ENCODE data around the gene TMEM89.

TMEM89 gene

DNA sequence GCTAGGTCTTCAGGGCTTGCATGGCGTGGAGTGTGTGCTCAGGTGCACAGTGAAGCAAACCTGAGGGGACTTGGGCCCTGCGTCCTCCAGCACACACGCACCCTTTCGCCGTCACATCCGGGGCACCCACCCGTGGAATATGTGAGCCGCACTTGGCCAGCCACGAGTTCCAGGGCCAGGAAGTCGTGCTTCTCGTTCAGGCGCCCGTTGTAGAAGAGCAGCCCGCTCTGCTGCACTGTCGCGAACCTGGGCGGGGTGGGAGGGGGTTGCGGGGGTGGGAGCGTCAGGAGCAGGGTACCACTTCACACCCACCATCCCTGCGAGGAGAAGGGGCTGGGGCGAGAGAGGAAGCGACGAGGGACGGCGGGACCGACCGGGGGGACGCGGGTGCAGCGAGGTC, 34.0 kb upstream of the TMEM89 start:
- Histone ChIP-seq H3K4me1 (ENCODE audit: control insufficient read depth in 1 of 2, insufficient read depth in 1 of 2, low read depth in 1 of 2, low read length in 1 of 2) (peaks cover 16 to 20% of the 10 kb centered on the region in 2 experiments), H3K27me3 (peaks cover 63% of the 10 kb centered on the region), H3K27ac (no peak overlapping the region), H3K4me3 (ENCODE audit: low read depth in 1 of 2, low read length in 1 of 2) (peak overlapping the region; percentile 61 to 74), H3K9me3 (no peaks in the 10 kb centered on the region), H3K36me3 (no peaks in the 10 kb centered on the region)
- TF ChIP-seq, protein P1, sequence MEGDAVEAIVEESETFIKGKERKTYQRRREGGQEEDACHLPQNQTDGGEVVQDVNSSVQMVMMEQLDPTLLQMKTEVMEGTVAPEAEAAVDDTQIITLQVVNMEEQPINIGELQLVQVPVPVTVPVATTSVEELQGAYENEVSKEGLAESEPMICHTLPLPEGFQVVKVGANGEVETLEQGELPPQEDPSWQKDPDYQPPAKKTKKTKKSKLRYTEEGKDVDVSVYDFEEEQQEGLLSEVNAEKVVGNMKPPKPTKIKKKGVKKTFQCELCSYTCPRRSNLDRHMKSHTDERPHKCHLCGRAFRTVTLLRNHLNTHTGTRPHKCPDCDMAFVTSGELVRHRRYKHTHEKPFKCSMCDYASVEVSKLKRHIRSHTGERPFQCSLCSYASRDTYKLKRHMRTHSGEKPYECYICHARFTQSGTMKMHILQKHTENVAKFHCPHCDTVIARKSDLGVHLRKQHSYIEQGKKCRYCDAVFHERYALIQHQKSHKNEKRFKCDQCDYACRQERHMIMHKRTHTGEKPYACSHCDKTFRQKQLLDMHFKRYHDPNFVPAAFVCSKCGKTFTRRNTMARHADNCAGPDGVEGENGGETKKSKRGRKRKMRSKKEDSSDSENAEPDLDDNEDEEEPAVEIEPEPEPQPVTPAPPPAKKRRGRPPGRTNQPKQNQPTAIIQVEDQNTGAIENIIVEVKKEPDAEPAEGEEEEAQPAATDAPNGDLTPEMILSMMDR (IDR thresholded peaks at IDR 0.05): no peak

- TF ChIP-seq, protein P1 (IDR thresholded peaks at IDR 0.05): no peak
- H3K27me3 ChIP-seq: peaks cover 57% of the 10 kb centered on the region
- H3K27ac ChIP-seq: no peak overlapping the region
- H3K9me3 ChIP-seq: no peaks in the 10 kb centered on the region
- no peaks in the 10 kb centered on the region for H3K36me3 ChIP-seq
- H3K4me3 ChIP-seq (ENCODE audit: low read depth in 1 of 2, low read length in 1 of 2): no peak overlapping the region
- H3K4me1 ChIP-seq (ENCODE audit: control insufficient read depth in 1 of 2, insufficient read depth in 1 of 2, low read depth in 1 of 2, low read length in 1 of 2): peaks cover 16 to 20% of the 10 kb centered on the region in 2 experiments
Observed at GRCh38 chr3:48655063-48655462, 33.5 kb upstream of the TMEM89 start.

GRCh38 chr3:48652923-48653715, 31.6 kb upstream of the TMEM89 start:
- Histone ChIP-seq H3K9me3 (no peaks in the 10 kb centered on the region), H3K4me3 (ENCODE audit: low read depth in 1 of 2, low read length in 1 of 2) (no peak overlapping the region), H3K27ac (no peak overlapping the region), H3K27me3 (peaks cover 38% of the 10 kb centered on the region), H3K4me1 (ENCODE audit: control insufficient read depth in 1 of 2, insufficient read depth in 1 of 2, low read depth in 1 of 2, low read length in 1 of 2) (peaks cover 16 to 20% of the 10 kb centered on the region in 2 experiments), H3K36me3 (no peaks in the 10 kb centered on the region)
- TF ChIP-seq, protein P1 (IDR thresholded peaks at IDR 0.05): no peak

GRCh38 chr3:48651771-48652170, 30.2 kb upstream of the TMEM89 start:
- TF ChIP-seq, protein P1 (IDR thresholded peaks at IDR 0.05): no peak
- H3K36me3 ChIP-seq: no peaks in the 10 kb centered on the region
- no peak overlapping the region for H3K4me3 ChIP-seq (ENCODE audit: low read depth in 1 of 2, low read length in 1 of 2)
- H3K27ac ChIP-seq: no peak overlapping the region
- H3K4me1 ChIP-seq (ENCODE audit: control insufficient read depth in 1 of 2, insufficient read depth in 1 of 2, low read depth in 1 of 2, low read length in 1 of 2): peaks cover 11 to 18% of the 10 kb centered on the region in 2 experiments
- peaks cover 24% of the 10 kb centered on the region for H3K27me3 ChIP-seq
- H3K9me3 ChIP-seq: no peaks in the 10 kb centered on the region

GRCh38 chr3:48650723-48651122, 29.2 kb upstream of the TMEM89 start:
- TF ChIP-seq, protein P1 (IDR thresholded peaks at IDR 0.05): no peak
- H3K4me3 ChIP-seq (ENCODE audit: low read depth in 1 of 2, low read length in 1 of 2): no peak overlapping the region
- H3K9me3 ChIP-seq: no peaks in the 10 kb centered on the region
- peaks cover 14% of the 10 kb centered on the region for H3K27me3 ChIP-seq
- H3K4me1 ChIP-seq (ENCODE audit: control insufficient read depth in 1 of 2, insufficient read depth in 1 of 2, low read depth in 1 of 2, low read length in 1 of 2): peaks cover 4 to 7% of the 10 kb centered on the region in 2 experiments
- H3K27ac ChIP-seq: no peak overlapping the region
- no peaks in the 10 kb centered on the region for H3K36me3 ChIP-seq

All from neutrophil (primary cell).